ENCODE data around the gene SPANXD.
"Not testable (repeated sequence)": the region's sequence is repeated elsewhere in the genome, so short reads cannot be mapped to it uniquely, and the experiment has no call there.

The SPANXD gene

GRCh38 chrX:141698639-141699038 is at the start of gene SPANXD:
Gene SPANXD, minus strand, starts transcription at chrX:141698739. Its CDS starts 334 bp downstream, at chrX:141698405.
- DNase-seq, result not testable (repeated sequence)

- no peak for DNase-seq
Measured at GRCh38 chrX:141742666-141743065, 44.1 kb upstream of the SPANXD start.

- DNase-seq, result no peak
Measured at GRCh38 chrX:141736656-141737055, 38.1 kb upstream of the SPANXD start.

GRCh38 chrX:141733371-141733770 is 34.8 kb upstream of the SPANXD start:
- no peak for DNase-seq

GRCh38 chrX:141732031-141732430 is 33.5 kb upstream of the SPANXD start:
- no peak for DNase-seq

GRCh38 chrX:141724186-141724585 is 25.6 kb upstream of the SPANXD start:
- no peak for DNase-seq

- DNase-seq, result no peak
Measured at GRCh38 chrX:141714680-141715079, 16.1 kb upstream of the SPANXD start.

- no peak for DNase-seq
Measured at GRCh38 chrX:141701072-141701471, 2.5 kb upstream of the SPANXD start.

GRCh38 chrX:141673946-141674345 is 24.6 kb downstream of the SPANXD start:
- DNase-seq, result no peak

GRCh38 chrX:141669689-141670088 is 28.9 kb downstream of the SPANXD start:
- DNase-seq, result no peak

GRCh38 chrX:141668371-141668770 is 30.2 kb downstream of the SPANXD start:
- DNase-seq, result no peak

- no peak for DNase-seq
Measured at GRCh38 chrX:141662781-141663180, 35.8 kb downstream of the SPANXD start.

- no peak for DNase-seq
Measured at GRCh38 chrX:141652286-141652685, 46.3 kb downstream of the SPANXD start.
